HG03135 (cell line): Measurements from ENCODE around the gene HPCA.

Experiments
- ATAC-seq: cut with Tn5 transposase; IDR thresholded peaks from one replicate; pipeline ENCODE4 v1.9.1; 2021; ENCODE audit warnings: mild to moderate bottlenecking, moderate library complexity; ENCODE audit not compliant: unreplicated experiment

The HPCA gene

DNA sequence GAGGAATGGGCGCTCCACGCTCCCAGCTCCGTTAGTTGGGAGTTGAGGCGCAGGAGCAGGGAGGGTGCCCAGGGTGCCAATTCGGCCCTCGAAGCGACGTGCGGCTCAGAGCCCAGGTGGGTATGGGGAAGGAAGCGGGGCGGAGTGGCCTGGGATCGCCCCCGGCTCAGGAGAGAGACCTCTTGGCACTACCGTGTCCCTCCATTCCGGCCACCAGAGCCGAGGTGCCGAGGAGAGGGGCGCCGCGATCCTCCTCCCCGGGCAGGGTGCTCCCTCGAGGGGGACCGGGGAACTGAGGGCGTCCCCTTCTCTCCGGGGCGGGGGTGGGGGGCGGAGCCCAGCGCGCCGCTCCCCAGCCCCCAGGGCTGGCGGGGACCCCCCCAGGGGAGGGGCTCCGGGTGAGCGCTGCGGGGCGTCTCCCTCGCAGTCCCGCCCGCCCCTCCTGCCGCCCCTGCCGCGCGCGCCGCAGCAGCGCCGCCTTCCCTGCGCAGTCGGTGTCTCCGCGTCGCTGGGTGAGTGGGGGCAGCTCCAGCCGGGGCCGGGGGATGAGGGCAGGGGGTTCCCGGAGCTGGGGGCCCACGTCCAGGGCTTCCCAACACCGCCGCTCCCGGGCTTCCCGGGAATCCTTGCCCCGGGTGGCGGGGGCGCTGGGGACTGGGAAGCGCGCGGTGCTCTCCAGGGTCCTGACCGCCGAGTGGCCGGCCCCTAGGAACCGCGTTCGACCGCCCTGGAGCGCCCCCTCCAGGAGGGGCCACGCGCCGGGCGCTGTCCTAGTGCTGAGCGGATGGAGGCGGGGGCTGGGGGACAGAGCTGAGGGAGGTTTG, at the start of gene HPCA:
TSS of gene HPCA (plus strand) at position 488 of the 824 bp plus-strand sequence. CDS start 2,408 bp downstream, outside the sequence.
- no peak for ATAC-seq

DNA sequence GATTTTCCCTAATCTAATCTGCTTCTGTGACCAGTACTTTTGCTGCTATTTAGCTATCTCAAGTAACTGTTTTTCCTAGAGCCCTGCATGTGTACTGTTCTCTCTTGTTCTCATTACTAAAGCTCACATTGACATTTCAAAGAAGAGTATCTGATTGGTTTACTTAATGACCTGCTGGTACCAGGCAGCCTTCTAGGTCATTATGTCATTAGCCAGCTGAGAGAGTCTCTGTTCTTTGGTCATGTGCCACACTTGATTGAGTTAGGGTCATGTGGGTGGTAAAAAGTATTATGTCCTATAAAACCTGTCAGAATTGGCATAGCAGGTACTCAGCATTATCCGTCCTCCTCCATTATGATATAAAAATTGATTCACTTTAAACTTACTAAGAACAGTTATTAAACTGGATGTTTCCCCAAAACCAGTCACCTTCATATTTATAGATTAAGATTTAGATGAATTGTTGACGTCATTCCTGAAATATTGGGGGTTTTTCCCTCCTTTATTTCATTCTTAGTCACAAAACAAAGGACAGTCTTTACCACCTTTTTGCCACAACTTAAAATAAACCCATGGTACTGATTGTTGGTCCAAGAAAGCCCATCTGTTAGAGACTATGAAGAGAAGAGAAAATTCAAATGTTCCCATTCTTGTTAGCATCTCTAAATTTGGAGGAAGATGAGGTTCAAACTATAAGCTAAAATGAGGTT, 37.8 kb upstream of the HPCA start:
- no peak for ATAC-seq

DNA sequence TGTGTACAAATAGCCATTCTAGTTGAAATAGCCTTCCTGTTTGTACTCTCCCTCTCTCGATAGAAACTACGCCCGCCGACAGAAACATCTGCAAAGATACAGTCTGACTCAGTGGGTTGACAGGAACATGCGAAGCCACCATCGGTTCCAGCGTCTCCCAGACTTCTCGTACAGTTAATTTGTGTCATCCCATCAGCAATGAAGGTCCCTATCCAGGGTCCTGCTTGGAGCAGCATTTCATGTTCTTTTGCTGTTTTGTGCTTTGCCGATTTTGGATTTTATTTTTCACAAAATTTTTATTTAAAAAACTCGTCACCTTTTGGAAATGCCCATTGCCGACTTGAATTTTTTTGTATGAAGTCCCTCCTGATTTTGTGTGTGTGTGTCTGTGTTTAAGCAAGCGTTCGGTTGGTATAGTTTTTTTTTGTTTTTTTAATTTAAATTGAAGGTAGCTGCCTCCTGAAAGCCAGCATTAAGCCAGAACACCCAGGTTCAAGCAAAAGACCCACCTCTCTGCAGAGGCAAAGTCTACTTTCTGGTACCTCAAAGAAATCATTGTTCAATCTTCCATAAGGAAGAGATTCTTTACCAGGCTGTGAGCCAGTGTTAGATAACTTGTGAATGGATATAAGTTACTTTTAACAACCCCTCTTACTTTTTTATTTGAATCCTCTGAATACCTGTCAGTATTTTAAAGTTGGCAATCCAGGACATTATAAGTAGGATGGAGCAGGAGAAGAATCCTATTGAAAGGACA, 30.3 kb upstream of the HPCA start:
- ATAC-seq, result no peak

DNA sequence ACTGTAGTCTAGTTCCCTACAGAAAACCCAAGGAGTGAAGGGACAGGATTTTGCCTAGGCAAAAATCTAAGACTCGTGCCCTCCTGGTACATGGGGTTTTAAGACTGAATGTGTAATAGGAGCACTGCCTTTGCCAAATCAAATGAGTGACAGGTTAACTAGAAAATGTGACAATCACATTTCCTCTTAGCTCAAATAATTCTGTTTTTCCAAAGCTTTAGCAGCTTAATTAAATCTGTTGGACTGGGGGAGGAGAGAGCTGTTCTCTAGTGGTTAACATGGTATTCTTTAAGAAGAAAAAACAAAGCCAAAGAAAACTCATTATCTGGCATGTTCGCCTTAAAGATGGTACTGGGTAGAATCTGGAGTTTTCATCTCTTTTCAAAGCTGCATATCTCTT, 28.2 kb upstream of the HPCA start:
- ATAC-seq, result no peak

DNA sequence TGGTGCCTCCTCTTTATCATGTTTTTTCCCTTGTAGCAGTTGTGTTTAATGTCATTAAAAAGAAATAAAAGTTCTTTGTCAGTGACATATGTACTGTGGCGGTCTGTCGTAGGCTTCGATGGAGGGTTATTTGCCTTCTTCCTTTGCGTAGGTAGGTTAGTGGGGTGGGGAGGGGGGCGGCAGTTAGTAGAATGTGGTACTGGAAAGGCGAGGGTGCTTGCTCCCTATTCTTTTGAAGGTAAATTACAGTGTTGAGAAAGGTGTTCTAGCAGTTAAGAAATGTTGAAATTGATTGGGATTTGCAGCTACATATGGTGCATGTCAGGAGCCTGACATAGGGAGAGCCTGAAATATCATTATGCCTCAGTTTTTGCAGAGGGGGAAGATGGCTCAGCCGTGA, 27.5 kb upstream of the HPCA start:
- ATAC-seq, result no peak

DNA sequence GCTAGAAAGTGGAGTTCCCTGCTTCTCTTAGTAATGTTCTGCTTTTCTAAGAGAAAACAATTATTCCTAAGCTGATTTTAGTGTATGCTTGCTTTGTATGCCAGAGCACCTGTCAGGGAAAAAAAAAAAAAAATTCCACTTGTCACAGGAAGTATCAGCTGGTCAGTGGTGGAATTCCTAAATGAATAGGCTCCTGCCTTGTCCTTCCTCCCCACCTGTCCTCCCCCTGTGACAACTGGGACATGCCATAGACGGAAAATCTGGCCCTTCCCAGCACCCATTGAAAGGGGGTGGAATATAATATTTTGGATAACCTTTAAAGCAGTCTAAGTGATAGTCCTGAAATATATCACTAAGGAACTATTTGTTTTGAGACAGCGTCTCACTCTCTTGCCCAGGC, 26.4 kb upstream of the HPCA start:
- no peak for ATAC-seq

DNA sequence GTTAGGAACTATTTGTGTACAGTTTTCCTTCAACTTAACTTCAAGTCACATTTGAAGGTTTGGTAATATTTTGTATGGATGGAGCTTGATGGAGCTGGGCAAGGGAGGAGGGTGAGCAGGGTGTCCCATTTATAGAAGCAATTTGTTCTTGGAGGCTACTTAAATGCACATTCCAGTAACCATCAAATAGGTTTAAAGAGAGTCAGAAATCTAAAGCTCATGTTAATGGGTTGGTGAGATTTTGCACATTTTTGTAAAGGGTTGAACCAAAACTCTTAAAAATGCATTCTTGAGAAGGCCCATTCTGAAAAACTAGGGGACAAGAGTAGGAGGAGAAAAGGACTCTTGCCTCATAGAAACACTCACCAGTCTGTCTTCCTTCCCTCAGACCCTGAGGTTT, 25.7 kb upstream of the HPCA start:
- ATAC-seq, result no peak

DNA sequence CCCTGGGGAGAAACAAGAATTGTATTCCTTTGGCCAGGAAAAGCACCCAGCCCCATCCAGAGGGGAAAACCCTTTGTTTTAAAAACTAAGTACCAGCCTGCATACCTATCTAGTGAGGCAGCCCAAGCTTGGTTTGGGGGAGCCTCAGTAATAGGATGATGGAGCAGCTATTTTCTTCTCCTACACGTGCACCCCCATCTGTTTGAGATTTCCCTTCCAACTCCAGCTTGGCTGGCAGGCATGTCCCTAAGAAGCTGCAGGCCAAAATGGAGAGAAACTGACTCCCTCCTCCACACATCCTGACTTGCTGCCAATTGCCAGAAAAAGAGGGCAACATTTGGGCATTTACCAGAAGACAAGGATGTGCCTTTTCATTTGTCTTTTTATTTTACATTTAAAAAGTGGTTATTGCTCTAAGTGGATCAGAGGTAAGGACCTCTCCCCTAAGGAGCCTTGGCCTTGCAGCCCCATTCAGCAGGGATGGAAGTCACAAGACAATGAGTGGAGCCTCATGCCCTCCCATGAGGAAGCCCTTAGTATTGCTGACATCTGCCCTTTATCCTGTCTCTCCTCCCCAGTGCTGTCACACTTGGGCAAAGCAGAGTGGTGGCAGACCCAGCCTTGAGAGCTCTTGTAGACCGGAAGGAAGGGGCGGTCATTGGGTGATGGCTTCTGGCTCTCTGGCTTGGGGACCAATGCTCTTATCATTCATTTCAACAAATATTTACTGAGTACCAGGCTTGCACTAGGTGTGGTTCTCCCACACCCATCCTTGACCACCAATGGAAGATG, 24.2 kb upstream of the HPCA start:
- ATAC-seq, result no peak

DNA sequence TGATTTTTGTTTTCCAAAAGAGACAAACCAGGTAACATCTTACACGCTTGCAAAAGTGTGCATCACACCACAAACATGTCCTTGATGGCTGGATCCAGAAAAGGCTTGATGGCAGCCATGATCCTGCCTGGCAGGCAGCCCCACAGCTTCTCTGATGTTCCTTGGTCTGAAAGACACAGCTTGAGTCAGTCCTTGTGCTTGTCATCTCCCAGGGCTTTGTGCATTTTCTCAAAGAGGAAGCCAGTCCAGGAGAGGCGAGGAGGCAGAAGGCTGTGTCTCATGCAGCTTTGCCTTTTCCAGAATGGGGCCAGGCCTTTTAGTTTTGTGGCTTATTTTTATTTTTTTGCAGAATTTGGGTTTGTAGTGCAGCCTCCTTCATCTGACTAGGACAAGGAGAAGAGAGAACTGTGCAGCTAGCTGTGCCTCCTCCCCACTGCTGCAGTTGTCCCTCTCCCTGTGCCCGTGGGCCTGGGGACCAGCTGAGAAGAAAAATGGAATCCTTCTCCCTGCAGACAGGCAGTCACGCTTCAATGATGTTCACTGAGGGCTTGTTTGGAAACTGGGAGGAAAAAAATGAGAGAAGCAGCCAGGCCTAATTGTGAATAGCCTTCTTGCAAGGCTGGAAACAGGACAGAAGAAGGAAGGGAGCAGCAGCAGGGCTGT, 22.9 kb upstream of the HPCA start:
- ATAC-seq, result no peak

DNA sequence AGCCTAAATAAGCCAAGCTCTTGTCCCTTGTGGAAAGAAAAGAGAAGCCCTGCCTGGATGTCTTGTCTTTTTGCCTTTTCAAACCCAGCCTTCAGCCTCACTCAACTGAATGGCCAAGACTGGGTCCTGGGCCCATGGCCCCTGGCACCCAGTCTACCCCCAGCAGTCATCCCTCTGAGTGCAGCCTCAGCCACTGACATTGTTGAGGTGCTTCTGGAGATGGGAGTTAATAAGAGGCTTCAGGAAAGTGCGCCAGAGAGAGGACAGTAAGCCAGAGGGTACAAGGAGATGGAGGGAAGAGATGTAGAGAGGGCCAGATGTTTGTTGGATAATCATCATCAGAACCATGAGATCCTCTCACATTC, 22.4 kb upstream of the HPCA start:
- no peak for ATAC-seq

DNA sequence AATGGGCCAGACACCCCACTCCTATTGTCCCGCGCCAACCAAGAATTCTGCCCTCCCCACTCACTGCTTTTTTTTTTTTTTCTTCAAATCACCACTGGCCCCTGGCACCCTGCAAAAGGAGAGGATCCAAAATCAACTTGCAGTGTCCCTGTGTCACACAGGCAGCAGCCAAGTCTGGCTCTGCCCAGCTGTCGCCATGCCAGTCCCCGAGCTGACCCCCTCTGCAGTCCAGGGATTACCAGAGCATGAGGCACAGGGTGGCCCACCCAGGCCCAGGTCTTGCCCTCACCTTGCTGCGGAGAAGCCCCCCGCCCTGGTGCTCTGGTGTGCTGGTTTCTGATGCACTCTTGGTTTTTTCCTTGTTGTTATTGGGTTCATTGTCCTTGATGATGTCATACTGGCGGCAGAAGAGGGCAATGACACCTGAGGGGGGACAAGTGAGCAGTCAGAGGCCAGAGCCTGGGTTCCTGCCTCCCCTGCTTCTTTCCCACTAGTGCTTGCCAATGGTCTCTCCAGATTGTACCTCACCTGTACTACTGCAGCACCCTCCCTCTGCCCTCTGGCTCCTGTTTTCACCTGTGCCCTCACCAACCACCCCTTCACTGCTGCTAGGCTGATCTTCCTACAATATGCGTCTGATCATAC, 21.8 kb upstream of the HPCA start:
- no peak for ATAC-seq

DNA sequence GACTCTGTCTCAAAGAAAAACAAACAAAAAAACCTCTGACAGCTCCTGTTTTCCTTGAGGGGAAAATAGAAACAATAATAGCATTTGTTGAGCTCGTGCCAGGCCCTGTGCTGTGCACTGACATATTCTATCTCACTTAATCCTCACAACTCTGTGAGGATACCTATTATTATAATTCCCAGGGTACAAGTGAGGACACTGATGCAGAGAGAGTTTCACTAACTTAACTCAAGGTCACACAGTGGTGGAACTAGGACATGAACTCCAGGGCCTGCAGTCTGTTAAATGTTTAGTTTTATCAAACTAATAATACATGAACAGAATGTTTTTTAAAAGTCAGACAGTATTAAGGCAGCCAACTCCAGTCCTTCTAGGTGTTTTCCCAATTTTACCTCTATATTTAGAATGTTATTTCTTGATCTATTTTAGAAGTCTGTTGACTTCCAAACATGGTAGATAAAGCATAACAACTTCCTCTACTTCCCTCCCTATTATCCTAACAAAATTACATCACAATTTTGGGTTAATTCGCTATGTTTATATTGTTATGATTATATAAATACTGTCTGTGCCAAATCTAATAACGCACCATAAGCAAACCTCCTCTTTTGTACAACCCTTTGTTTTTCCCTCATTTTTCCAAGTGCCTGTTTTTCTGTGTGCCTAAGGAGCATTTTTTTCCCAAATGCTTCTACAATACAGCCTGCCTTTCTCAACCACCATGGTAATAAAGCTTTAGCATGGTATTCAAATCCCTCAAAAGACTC, 20.5 kb upstream of the HPCA start:
- no peak for ATAC-seq

DNA sequence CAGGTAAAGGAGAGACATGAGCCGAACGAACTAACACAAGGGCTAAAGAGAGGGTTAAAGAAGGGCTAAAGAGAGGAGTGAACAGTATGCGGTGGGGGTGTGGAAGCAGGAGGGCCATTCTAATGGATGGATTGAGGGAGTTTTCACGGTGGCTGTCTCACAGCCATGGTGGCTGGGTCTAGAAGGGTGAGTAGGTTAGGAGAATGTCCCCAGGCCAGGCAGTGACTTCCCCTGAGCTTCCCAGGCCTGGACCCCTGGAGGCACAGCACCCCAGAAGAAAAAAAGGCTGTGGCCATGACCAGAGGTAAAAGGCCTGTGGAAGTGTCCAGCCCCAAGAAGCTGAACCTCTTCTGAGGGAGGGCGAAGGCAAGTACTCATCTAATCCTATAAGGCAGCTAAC, 19.1 kb upstream of the HPCA start:
- no peak for ATAC-seq

DNA sequence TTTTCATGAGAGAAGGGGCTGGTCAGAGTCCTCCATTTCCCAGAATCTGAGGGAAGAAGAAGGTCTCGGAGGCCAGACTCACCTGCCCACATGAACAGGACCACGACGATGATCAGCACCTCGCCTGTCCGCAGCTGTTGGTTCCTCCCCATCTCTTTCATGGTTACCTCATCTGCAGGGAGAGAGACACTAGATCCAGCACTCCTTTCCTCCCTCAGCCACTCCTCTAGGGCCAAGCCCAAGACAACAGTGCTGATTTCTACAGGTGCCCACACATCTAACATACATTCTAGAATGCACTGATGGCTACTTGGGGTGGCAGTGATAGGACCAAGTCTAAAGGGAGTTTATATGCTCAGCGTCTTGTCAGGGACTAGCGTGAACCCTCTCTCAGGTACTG, 18.6 kb upstream of the HPCA start:
- no peak for ATAC-seq

DNA sequence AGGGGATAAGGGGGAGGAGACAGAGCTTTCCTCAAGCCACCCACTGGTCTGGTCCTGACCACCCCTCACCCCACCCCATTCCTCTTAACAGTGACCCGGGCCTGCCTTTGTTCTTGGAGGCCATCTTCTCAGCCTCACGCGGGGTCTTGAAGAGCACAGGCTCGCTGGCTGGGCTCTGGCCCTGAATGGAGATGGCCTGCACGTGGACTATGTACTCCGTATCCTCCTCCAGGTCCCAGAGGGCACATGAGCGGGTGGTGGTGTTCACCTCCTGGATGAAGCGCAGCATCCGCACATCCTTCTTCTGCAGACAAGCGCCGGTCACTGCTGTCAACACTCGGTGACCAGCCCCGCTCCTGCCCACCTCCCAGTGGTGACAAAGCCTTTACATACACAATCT, 18.2 kb upstream of the HPCA start:
- no peak for ATAC-seq

DNA sequence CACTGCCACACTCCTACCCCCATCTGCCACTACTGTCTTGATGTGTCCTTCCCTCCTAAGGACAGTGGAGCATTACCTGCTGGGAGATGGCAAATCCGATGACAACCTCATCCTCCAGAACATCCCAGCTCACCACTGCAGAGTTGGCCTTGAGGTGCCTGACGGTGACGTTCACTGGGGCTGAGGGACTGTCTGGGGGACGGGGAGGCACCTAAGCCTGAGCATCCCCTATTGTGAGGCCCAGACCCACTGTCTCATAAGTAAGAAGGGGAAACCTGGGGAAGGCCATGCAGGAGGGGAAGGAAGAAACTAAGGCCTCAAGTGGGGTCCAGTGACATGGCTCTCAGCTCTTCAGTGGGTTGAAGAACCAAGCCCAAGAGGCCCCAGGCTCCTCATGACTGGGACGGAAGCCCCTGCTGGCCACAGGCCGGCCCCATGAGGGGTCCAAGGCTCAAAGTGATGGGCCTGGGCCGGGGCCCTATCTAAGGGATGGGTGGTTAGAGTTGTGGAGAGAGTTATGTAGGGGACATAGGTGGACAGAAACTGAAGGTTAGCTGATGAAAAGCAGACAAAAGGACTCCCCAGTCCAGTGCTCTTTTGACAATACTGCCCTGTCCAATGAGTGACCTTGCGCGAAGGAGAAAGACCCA, 17.4 kb upstream of the HPCA start:
- no peak for ATAC-seq

DNA sequence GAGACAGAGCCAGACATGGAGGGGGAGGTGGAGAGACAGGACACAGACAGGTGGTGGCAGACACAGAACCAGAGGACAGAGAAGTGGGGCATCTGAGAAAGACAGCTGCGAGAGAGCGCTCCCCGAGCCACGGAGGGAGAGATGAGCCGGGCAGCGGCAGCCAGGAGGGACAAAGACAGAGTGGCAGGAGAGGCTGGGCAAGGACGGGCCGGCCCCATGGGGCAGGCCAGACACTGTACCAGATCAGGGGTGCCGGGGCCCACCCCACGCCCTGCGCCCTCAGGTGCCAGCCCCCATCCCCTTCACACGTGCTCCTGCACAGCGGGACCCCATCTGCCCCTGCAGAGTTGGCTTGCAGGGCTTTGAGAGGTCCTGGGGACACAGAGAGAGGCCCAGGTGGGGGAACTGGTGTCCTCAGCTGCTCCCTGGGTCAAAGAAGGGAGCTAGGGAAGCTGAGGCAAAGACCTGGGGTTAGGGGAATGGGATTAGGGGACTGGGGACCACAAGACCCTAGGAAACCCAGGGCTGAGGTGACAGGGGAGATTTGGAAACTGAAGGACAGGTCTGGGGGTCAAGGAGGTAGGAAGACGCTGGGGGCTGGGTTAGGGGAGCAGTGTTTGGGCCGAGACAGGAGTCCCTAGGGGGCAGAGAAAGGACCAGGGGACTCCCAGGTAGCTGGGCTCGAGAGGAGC, 16.2 kb upstream of the HPCA start:
- ATAC-seq, result no peak
